ENCODE results near the gene SLF2. TPM values are rescaled to one million over a fixed set of nuclear protein-coding genes. Genes with fewer than 3 reads are reported as not detected.
A peak's percentile ranks its signal among the peaks of the same experiment; 100 is the strongest.

The SLF2 gene, protein sequence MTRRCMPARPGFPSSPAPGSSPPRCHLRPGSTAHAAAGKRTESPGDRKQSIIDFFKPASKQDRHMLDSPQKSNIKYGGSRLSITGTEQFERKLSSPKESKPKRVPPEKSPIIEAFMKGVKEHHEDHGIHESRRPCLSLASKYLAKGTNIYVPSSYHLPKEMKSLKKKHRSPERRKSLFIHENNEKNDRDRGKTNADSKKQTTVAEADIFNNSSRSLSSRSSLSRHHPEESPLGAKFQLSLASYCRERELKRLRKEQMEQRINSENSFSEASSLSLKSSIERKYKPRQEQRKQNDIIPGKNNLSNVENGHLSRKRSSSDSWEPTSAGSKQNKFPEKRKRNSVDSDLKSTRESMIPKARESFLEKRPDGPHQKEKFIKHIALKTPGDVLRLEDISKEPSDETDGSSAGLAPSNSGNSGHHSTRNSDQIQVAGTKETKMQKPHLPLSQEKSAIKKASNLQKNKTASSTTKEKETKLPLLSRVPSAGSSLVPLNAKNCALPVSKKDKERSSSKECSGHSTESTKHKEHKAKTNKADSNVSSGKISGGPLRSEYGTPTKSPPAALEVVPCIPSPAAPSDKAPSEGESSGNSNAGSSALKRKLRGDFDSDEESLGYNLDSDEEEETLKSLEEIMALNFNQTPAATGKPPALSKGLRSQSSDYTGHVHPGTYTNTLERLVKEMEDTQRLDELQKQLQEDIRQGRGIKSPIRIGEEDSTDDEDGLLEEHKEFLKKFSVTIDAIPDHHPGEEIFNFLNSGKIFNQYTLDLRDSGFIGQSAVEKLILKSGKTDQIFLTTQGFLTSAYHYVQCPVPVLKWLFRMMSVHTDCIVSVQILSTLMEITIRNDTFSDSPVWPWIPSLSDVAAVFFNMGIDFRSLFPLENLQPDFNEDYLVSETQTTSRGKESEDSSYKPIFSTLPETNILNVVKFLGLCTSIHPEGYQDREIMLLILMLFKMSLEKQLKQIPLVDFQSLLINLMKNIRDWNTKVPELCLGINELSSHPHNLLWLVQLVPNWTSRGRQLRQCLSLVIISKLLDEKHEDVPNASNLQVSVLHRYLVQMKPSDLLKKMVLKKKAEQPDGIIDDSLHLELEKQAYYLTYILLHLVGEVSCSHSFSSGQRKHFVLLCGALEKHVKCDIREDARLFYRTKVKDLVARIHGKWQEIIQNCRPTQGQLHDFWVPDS
- total RNA-seq: 81.5 and 99.4 TPM in 2 replicates
- 17.5 TPM for polyA plus RNA-seq (2012)

DNA sequence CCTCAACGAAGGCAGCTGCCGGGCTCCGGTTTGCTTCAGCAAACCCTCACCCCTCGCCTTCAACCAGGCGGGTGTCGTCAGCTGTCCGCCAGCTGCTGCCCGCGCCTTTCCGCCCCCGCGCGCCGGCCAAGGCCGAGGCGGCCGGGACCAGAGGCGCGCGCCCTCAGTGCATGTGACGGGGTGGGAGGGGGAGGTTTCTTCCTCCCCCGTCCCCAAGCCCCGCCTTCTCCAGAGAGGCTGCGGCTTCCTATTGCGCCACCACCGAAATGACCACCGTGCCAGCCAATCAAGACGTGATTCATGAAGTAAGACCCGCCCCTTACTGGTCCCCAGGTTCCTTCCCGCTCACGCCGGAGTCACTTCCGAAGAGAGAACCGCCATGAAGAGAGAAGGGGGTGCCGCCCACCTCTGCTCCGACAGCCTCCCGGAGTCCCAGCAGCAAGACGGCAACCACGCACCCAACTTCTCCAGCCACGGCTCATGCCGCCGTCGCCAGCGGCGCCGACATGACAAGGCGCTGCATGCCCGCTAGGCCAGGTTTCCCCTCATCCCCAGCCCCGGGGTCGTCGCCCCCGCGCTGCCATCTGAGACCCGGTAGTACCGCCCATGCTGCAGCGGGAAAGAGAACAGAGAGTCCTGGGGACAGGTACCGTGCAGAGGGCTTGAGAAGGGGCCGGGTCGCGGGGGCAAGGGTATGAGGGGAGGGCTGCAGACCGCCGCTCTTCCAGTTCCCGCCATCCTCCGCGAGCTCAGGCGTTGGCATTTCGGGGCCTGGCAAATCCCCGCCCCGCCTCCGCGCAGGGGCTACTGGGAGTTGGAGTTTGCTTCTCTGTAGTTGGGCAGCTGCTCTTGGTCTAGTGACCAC is at the start of gene SLF2:
Gene SLF2 (plus strand): TSS at position 359 of the 865 bp plus-strand sequence. CDS start 148 bp downstream, at position 507.
- DNase-seq (ENCODE audit: low read depth): peak; percentile 99

DNA sequence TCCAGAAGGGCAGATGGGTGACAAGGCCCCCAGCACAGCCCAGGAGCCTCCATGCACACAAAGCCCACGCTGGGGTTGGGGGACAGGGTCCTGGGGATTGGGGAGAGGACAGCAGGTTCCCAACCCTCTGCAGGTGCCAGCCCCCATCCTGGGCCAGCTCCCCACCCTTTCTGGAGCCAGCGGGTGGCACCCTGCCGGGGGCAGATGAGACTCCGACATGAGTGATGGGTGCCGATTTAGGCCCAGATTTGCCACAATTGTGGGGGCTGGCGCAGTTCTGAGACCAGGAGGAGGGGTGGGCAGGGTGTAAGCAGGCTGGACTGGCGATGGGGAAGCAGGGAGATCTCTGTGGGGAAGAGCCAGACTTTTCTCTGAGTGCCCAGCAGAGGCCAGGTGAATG is 49.3 kb upstream of the SLF2 start:
- DNase-seq (ENCODE audit: low read depth): no peak

GRCh38 chr10:100864036-100864885 is 48.5 kb upstream of the SLF2 start:
- no peak for DNase-seq (ENCODE audit: low read depth)

DNA sequence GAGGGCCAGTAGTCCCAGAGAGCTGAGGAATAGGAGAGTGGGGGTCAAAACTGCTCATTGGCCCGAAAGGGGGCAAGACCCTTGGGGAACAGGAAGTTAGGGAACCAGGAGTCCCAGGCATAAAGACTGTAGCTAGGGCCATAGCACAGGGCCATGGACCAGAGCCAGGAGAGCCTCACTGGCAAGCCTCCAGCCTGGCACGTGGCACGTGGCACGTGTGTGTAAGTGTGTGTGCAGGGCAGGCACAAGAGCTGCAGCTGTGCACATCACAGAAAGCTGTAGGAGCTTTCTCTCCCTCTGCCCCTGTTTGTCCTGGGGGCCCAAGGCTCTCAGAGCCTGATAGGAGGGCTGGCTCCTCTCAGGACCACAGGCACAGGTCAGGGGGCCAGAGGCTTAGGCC is 47.8 kb upstream of the SLF2 start:
- DNase-seq (ENCODE audit: low read depth): no peak

DNA sequence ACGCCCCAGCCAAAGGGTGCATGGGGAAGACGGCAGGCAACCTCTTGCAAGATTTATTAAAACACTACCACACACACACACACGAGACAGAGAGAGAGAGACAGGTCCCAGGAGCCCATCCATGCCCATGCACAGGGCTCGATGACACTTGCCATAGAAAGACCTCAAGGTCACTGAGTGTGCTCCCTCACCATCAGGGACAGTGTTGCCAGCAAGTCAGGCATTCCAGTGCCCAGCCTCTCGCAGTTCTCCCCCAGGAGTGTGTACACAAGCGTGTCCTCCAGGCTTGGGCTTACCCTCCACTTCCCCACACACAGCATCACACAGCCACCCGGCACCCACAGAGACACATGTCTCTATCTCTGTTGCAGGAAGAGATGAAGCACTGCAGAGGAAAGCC is 46.8 kb upstream of the SLF2 start:
- no peak for DNase-seq (ENCODE audit: low read depth)

GRCh38 chr10:100866575-100867098 is 46.1 kb upstream of the SLF2 start:
- DNase-seq (ENCODE audit: low read depth): no peak

DNA sequence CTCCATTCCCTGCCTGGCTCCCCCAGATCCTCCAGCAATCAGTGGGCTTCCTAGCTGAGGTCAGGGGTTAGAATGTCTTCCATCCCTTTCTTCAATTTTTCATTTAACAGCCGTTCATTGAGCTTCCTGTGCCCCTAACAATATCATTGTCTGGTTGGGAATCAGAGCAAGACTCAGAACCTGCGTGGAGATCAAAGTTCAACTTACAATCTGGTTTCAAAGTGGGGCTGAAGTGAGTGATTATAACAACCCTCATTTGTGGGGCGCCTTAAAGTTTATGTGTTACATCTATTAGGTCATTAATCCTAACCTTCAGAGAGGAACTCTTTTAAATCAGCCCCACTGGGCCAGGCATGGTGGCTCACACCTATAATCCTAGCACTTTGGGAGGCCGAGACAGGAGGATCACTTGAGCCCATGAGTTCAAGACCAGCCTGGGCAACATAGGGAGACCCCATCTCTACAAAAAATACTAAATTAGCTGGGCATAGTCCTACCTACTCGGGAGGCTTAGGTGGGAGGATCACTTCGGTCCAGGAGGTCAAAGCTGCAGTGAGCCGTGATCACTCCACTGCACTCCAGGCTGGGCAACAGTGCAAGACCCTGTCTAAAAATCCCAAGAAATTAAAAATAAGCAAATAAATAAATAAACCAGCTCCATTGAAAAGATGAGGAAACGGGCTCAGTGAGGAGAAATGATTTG is 45.4 kb upstream of the SLF2 start:
- DNase-seq (ENCODE audit: low read depth): no peak

- DNase-seq (ENCODE audit: low read depth): no peak
These were observed 44.4 kb upstream of the SLF2 start for GRCh38 chr10:100868382-100868781.

- no peak for DNase-seq (ENCODE audit: low read depth)
These were observed 43.4 kb upstream of the SLF2 start for GRCh38 chr10:100869399-100869798.

- DNase-seq (ENCODE audit: low read depth): peak; percentile 48
These were observed 40.5 kb upstream of the SLF2 start for GRCh38 chr10:100872034-100872791.

DNA sequence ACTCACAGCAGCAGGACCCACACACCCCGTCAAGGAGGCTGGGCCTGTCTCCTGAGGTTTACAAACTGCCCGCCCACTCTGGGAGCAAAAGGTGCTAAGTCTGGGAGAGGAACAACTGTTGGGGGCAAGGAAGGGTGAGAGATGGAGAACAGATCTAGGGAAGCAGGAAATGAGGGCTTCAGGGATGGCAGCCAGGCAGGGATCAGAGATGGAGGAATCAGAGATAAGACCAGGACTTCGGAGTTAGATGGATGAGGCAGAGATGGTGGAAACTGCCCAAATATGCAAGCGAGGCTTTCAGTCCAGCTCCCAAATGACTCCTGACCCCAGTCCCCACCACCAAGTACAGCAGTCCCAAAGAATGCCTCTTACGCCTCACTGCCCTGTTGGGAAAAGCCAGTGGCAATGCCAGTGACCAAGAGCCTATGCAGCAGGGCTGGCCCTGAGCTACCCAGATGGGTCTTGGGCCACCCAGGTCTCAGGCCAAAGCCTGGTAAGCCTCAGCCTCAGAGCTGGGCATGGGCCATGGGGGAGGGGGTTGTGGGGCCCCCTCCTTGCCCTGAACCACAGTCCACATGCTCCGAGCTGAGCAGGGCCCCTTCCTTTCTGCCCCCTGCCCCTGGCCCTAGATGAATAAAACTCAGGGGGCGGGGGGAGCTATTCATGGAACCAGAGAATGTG is 39.5 kb upstream of the SLF2 start:
- DNase-seq (ENCODE audit: low read depth): no peak

- DNase-seq (ENCODE audit: low read depth): no peak
These were observed 38.9 kb upstream of the SLF2 start for GRCh38 chr10:100873827-100874326.

DNA sequence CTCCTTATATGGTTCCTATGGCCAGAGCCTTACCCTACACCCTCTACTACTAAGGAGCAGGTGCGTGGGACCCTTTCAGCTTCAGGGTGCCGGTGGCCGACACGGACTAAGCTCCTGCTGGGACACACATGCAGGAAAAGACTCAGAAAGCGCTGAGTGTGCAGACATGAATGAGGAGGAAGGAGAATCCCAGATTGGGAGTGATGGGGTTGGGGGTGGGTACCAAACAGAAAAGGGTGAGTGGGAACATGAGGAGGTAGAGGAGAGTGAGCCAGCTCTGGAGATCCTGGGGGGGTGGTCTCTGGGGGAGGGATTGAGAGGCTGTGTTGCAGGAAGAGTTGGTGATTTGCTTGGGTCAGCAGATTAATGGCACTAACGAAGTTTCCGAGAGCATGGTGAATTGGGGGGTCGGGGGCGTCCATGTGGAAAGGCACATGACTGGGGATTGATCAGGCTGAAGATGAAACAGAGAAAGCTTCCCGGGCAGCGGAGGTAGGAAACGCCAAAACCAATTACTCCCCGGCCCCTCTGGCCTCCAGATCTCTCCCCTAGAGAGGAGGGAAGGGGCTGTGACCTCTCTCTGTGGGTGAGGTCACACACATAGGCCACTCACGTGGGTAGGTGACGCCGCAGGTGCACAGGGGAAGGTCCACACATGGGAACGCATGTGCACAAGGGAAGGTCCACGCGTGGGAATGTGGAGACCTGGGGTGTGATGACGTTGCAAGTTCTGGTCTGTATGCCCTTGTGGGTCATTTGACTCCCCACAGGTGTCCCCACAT is 37.9 kb upstream of the SLF2 start:
- no peak for DNase-seq (ENCODE audit: low read depth)

DNA sequence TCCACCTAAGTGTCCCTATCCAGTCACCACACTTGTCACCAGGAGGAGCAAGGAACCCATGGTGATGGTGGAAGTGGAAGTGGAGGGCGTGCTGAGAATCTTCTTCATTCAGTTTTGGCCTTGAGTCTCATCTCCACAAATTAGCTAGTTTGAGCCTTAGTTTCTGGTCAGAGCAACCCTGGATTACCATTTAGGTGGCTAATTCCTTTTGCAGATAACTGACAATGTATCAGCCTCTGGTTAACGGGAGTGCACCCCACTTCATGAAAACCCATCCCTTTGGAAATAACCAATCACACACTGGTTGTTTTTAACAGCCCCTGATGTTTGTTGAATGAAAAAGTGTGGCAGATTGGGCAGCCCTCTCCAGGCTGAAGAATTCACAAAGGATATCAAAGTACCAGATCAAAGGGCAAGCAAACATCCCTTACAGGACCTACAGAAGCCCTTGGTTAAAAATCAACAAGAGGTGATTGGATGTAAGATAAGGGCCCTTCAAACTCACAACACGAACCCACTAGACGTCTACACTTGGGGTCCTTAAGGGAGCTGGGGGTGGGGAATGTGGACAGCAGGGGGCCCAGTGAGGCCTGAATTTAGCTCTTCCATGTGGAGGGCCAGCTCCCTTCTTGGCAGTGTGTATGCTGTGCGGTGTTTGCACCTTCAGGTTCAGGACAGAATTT is 37.1 kb upstream of the SLF2 start:
- DNase-seq (ENCODE audit: low read depth): no peak

GRCh38 chr10:100876585-100877460 is 35.9 kb upstream of the SLF2 start:
- DNase-seq (ENCODE audit: low read depth): no peak

All from myocyte (in vitro differentiated cells).